Mesodermal cell (in vitro differentiated cells): ENCODE data around the gene TEAD1.

ENCODE experiments used
- H3K27ac ChIP-seq: 2 replicates; pipeline ENCODE4 v1.7.0; 2013; ENCODE audit warnings: mild to moderate bottlenecking, low read depth, low read length, moderate library complexity; ENCODE audit not compliant: severe bottlenecking
- H3K36me3 ChIP-seq: 2 replicates; pipeline ENCODE4 v1.7.1; 2013; ENCODE audit warnings: mild to moderate bottlenecking, low read length, moderate library complexity; ENCODE audit not compliant: control insufficient read depth, insufficient read depth
- H3K4me1 ChIP-seq: one replicate; pipeline ENCODE4 v1.7.1; 2013; ENCODE audit warnings: mild to moderate bottlenecking, low read length; ENCODE audit not compliant: insufficient read depth, control insufficient read depth, poor library complexity, severe bottlenecking
- H3K4me3 ChIP-seq: 2 replicates; pipeline ENCODE4 v1.7.0; 2013; ENCODE audit warnings: low read length, control low read depth, mild to moderate bottlenecking; ENCODE audit not compliant: insufficient read depth, poor library complexity, severe bottlenecking; ENCODE audit errors: extremely low read depth
- H3K9me3 ChIP-seq: 2 replicates; pipeline ENCODE4 v1.7.1; 2013; ENCODE audit warnings: mild to moderate bottlenecking, low read length, moderate library complexity; ENCODE audit not compliant: control insufficient read depth
- WGBS, 2 experiments: methylation state at CpG; one replicate each; pipeline ENCODE4 v1.1.5; 2013; ENCODE audit warnings: missing lambda C conversion rate in 2 of 2; ENCODE audit not compliant: insufficient coverage in 2 of 2; 5-methylcytosine and 5-hydroxymethylcytosine counted together

Gene TEAD1

GRCh38 chr11:12640355-12640754 lies 33.9 kb upstream of the TEAD1 start:
- H3K9me3 ChIP-seq = no peaks in the 10 kb centered on the region
- H3K4me1 ChIP-seq = peaks cover 13% of the 10 kb centered on the region
- WGBS, 2 experiments = 17 to 43% methylated on average over 1 of the region's 1 CpG
- no peak overlapping the region for H3K27ac ChIP-seq
- H3K4me3 ChIP-seq = no peak overlapping the region
- H3K36me3 ChIP-seq = no peaks in the 10 kb centered on the region

GRCh38 chr11:12640926-12641849 lies 33.0 kb upstream of the TEAD1 start:
- Histone ChIP-seq H3K4me3 (no peak overlapping the region), H3K9me3 (no peaks in the 10 kb centered on the region), H3K27ac (peak overlapping the region; percentile 81), H3K4me1 (peaks cover 13% of the 10 kb centered on the region), H3K36me3 (no peaks in the 10 kb centered on the region)
- 80 to 100% methylated on average over 1 to 2 of the region's 3 CpGs for WGBS, 2 experiments

- no peaks in the 10 kb centered on the region for H3K36me3 ChIP-seq
- WGBS, 2 experiments = 75 to 77% methylated on average over 4 to 5 of the region's 5 CpGs
- H3K4me3 ChIP-seq = no peak overlapping the region
- H3K9me3 ChIP-seq = no peaks in the 10 kb centered on the region
- peak overlapping the region; percentile 81 for H3K27ac ChIP-seq
- H3K4me1 ChIP-seq = peaks cover 13% of the 10 kb centered on the region
Observed at GRCh38 chr11:12642040-12642439, 32.2 kb upstream of the TEAD1 start.

- Histone ChIP-seq H3K9me3 (no peaks in the 10 kb centered on the region), H3K4me3 (no peak overlapping the region), H3K27ac (peak overlapping the region; percentile 0), H3K4me1 (peaks cover 13% of the 10 kb centered on the region), H3K36me3 (no peaks in the 10 kb centered on the region)
- WGBS, 2 experiments = 95 to 100% methylated on average over 1 to 3 of the region's 6 CpGs
Observed at GRCh38 chr11:12642806-12643428, 31.3 kb upstream of the TEAD1 start.

GRCh38 chr11:12646478-12646877 lies 27.7 kb upstream of the TEAD1 start:
- Histone ChIP-seq H3K4me3 (no peak overlapping the region), H3K9me3 (no peaks in the 10 kb centered on the region), H3K27ac (no peak overlapping the region), H3K4me1 (peaks cover 13% of the 10 kb centered on the region), H3K36me3 (no peaks in the 10 kb centered on the region)
- 100% methylated on average over 2 of the region's 2 CpGs; no CpG with 5 or more reads in 1 of the 2 experiments for WGBS, 2 experiments

GRCh38 chr11:12653729-12654128 lies 20.5 kb upstream of the TEAD1 start:
- WGBS, 2 experiments = 76 to 93% methylated on average over 4 to 6 of the region's 7 CpGs
- no peak overlapping the region for H3K4me3 ChIP-seq

GRCh38 chr11:12655842-12656241 lies 18.4 kb upstream of the TEAD1 start:
- Histone ChIP-seq H3K36me3 (no peaks in the 10 kb centered on the region), H3K9me3 (peaks cover 6% of the 10 kb centered on the region), H3K4me3 (no peak overlapping the region), H3K4me1 (no peaks in the 10 kb centered on the region), H3K27ac (no peak overlapping the region)

More at GRCh38 chr11:12653729-12654128, 20.5 kb upstream of the TEAD1 start:
- Histone ChIP-seq H3K9me3 (peaks cover 6% of the 10 kb centered on the region), H3K4me1 (no peaks in the 10 kb centered on the region), H3K27ac (no peak overlapping the region), H3K36me3 (no peaks in the 10 kb centered on the region)

GRCh38 chr11:12657336-12657735 lies 16.9 kb upstream of the TEAD1 start:
- H3K4me3 ChIP-seq = no peak overlapping the region
- no peak overlapping the region for H3K27ac ChIP-seq
- peaks cover 6% of the 10 kb centered on the region for H3K9me3 ChIP-seq
- 100% methylated on average over 1 of the region's 3 CpGs for WGBS, 2 experiments
- H3K4me1 ChIP-seq = no peaks in the 10 kb centered on the region
- H3K36me3 ChIP-seq = no peaks in the 10 kb centered on the region

GRCh38 chr11:12657981-12658380 lies 16.2 kb upstream of the TEAD1 start:
- WGBS, 2 experiments = 40% methylated on average over 1 of the region's 2 CpGs; no CpG with 5 or more reads in 1 of the 2 experiments
- H3K27ac ChIP-seq = no peak overlapping the region
- H3K36me3 ChIP-seq = no peaks in the 10 kb centered on the region
- H3K4me3 ChIP-seq = no peak overlapping the region
- H3K4me1 ChIP-seq = no peaks in the 10 kb centered on the region
- H3K9me3 ChIP-seq = peaks cover 6% of the 10 kb centered on the region

- Histone ChIP-seq H3K4me3 (no peak overlapping the region), H3K36me3 (no peaks in the 10 kb centered on the region), H3K27ac (no peak overlapping the region), H3K9me3 (no peaks in the 10 kb centered on the region), H3K4me1 (no peaks in the 10 kb centered on the region)
- WGBS, 2 experiments = 80 to 92% methylated on average over 7 to 8 of the region's 8 CpGs
Observed at GRCh38 chr11:12662101-12662689, 12.0 kb upstream of the TEAD1 start.
